K562 (cell line): ENCODE results near the gene MLXIPL. TPM values are rescaled to one million over a fixed set of nuclear protein-coding genes. Genes with fewer than 3 reads are reported as not detected.

ENCODE experiments used
- CBX3 ChIP-seq, 2 experiments: IDR thresholded peaks; 1 replicate in 1 of 2; 2 replicates in 1 of 2; pipeline ENCODE4 v1.6.1; 2012; ENCODE audit warnings: inconsistent platforms in 2 of 2, low read length in 2 of 2, borderline replicate concordance in 1 of 2, control low read depth in 1 of 2
- COPS2 ChIP-seq: fragments of 450-650 bp; conservative IDR thresholded peaks from 2 replicates; pipeline ENCODE4 v1.6.1; 2016; ENCODE audit warnings: mild to moderate bottlenecking, moderate library complexity
- DIDO1 ChIP-seq: fragments of 450-650 bp; IDR thresholded peaks from 2 replicates; pipeline ENCODE4 v1.6.1; 2016; ENCODE audit warnings: low read depth, missing biosample characterization, missing genetic modification characterization
- ESRRA ChIP-seq: fragments of 450-650 bp; IDR thresholded peaks from 2 replicates; pipeline ENCODE4 v1.6.1; 2014; ENCODE audit warnings: low read depth, mild to moderate bottlenecking, moderate library complexity, borderline replicate concordance
- GABPA ChIP-seq: fragments of 200-800 bp; sonication (Bioruptor generic); conservative IDR thresholded peaks from 2 replicates; pipeline ENCODE4 v1.6.1; 2016; ENCODE audit warnings: low read depth, missing genetic modification characterization, missing compliant biosample characterization
- HMG20A ChIP-seq: fragments of 450-650 bp; formaldehyde crosslinking; conservative IDR thresholded peaks from 2 replicates; pipeline ENCODE4 v1.4.0; 2020; ENCODE audit warnings: mild to moderate bottlenecking, mixed read lengths
- KAT8 ChIP-seq: fragments of 450-650 bp; IDR thresholded peaks from 2 replicates; pipeline ENCODE4 v1.6.1; 2016; ENCODE audit warnings: low read depth, mild to moderate bottlenecking
- MECOM ChIP-seq: fragments of 250-450 bp; sonication (Bioruptor Pico); IDR thresholded peaks from 2 replicates; pipeline ENCODE4 v1.8.0; 2022; ENCODE audit warnings: inconsistent platforms
- MXI1 ChIP-seq: IDR thresholded peaks from 2 replicates; pipeline ENCODE4 v1.6.1; 2011; ENCODE audit warnings: low read depth, mild to moderate bottlenecking, improper control_type of control experiment, low read length
- MYC ChIP-seq, 2 experiments: fragments of 250-450 bp in 1 of 2; sonication (Bioruptor Pico) in 1 of 2; IDR thresholded peaks; 2 replicates each; pipeline versions ENCODE4 v1.5.1 to v1.6.1; 2012 to 2021; ENCODE audit warnings: low read depth in 2 of 2, borderline replicate concordance in 1 of 2, improper control_type of control experiment in 1 of 2, low read length in 1 of 2, mild to moderate bottlenecking in 1 of 2, moderate library complexity in 1 of 2
- PHF8 ChIP-seq: fragments of 200-600 bp; sonication (generic); IDR thresholded peaks from 2 replicates; pipeline ENCODE4 v1.6.1; 2012; ENCODE audit warnings: mixed run types, mild to moderate bottlenecking, inconsistent platforms, low read length, moderate library complexity, borderline replicate concordance
- POLR2G ChIP-seq: fragments of 200-400 bp; formaldehyde crosslinking; IDR thresholded peaks from 2 replicates; pipeline ENCODE4 v1.6.1; 2017; ENCODE audit warnings: low read depth, mild to moderate bottlenecking, antibody characterized with exemption, low read length, moderate library complexity
- RBM22 ChIP-seq: fragments of 200-400 bp; formaldehyde crosslinking; IDR thresholded peaks from 2 replicates; pipeline ENCODE4 v1.6.1; 2018; ENCODE audit warnings: low read length, low read depth; ENCODE audit not compliant: poor library complexity, severe bottlenecking
- SETDB1 ChIP-seq: IDR thresholded peaks from one replicate; pipeline ENCODE4 v1.6.1; 2012; ENCODE audit warnings: low read length, control low read depth, inconsistent platforms
- SMARCC2 ChIP-seq: fragments of 450-650 bp; IDR thresholded peaks from 2 replicates; pipeline ENCODE4 v1.6.1; 2017; ENCODE audit warnings: antibody characterized with exemption, moderate library complexity, mild to moderate bottlenecking, low read depth
- SMARCE1 ChIP-seq: fragments of 450-650 bp; IDR thresholded peaks from 2 replicates; pipeline ENCODE4 v1.7.1; 2016; ENCODE audit warnings: mild to moderate bottlenecking
- SNRNP70 ChIP-seq: fragments of 200-400 bp; formaldehyde crosslinking; optimal IDR thresholded peaks from 2 replicates; pipeline ENCODE3; 2017; ENCODE audit warnings: low read depth, low read length
- SPI1 ChIP-seq: IDR thresholded peaks from 2 replicates; pipeline ENCODE4 v1.6.1; 2011; ENCODE audit warnings: low read depth, low read length, control low read depth, borderline replicate concordance
- ZNF324 ChIP-seq: fragments of 250-450 bp; sonication (Bioruptor Pico); IDR thresholded peaks from 2 replicates; pipeline ENCODE4 v1.4.0; 2020; ENCODE audit warnings: mild to moderate bottlenecking
- polyA plus RNA-seq, 8 experiments: library from polyadenylated mRNA; depleted of rRNA in 4 of 8; stranded (reverse) in 5 of 8; unstranded in 3 of 8; fragments of >200 nt; fragmentation: Nextera tagmentation in 2 of 8; fragmentation: Illumina TruSeq in 1 of 8; extraction: Ambion mirVana in 2 of 8; extraction: Trizol in 1 of 8; gene quantifications; 2 replicates each; pipeline versions ENCODE4 v1.2.1 to v1.2.3, GENCODE V29; 2011 to 2014; ENCODE audit warnings: inconsistent platforms in 1 of 8, missing spikeins in 1 of 8
- total RNA-seq, 7 experiments: library from RNA; depleted of rRNA in 6 of 7; stranded (reverse); fragments of >200 nt in 6 of 7; fragmentation: Illumina TruSeq in 2 of 7; extraction: Trizol in 2 of 7; gene quantifications; 2 replicates each; pipeline versions ENCODE4 v1.2.1 to v1.2.3, GENCODE V29; 2011 to 2021; ENCODE audit warnings: low replicate concordance in 1 of 7
- TF ChIP-seq, protein P1 (sequence below): fragments of 200-800 bp; sonication (Bioruptor generic); IDR thresholded peaks from 2 replicates; pipeline ENCODE4 v1.6.1; 2016; ENCODE audit warnings: missing genetic modification characterization, missing compliant biosample characterization
- TF ChIP-seq, protein P2 (sequence below), 3 experiments: IDR thresholded peaks in 2 of 3; conservative IDR thresholded peaks in 1 of 3; 2 replicates each; pipeline ENCODE4 v1.5.1; 2011 to 2012; ENCODE audit warnings: low read length in 3 of 3, mild to moderate bottlenecking in 3 of 3, control low read depth in 2 of 3, improper control_type of control experiment in 1 of 3, inconsistent platforms in 1 of 3, low read depth in 1 of 3, mixed read lengths in 1 of 3, moderate library complexity in 1 of 3; ENCODE audit not compliant: insufficient read depth in 2 of 3

MLXIPL gene
- total and polyA plus RNA-seq, 9 of the 15 experiments (the other 6 are each of a cell fraction or from before 2014, with no cell fraction given), result 0.11 to 18.4 (median 1.4) TPM

DNA sequence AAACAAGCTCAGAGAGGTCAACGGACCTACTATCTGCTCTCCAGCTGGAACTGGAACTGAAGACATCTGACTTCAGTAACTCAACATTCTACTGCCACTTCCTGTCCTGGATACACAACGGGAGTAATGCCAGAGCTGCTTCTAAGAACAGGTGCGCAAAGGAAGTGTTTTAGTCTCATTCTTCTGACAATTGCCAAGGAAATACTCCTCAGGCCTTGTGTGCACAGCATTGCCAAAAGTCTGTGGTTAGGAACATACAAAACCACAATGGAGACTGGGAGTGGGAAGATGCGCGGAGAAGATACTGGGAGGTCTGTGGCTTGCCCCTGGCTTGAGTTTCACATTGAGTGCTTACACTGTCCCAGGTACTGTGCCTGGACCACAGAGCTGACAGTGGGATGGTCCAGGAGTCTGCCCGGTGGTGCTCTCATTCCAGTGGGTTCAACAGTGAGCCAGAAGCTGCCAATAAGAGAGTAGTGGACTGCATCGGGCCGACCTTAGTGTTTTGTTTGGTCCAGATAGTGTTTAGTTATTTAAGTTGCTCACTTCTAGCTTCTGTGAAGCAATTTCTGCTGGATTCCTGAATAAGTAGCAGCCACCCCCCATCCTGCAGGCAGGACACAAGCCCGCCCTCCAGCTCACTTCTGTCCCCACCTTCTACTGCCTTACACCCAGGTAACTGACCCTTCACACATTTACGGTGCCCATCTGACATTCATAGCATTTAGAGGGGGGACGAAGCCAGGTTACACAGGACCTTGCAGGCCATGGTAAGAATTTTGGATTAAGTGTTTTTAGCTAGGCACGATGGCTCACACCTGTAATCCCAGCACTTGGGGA is 56.3 kb downstream of the MLXIPL start (continued):
- TF ChIP-seq MYC (IDR thresholded peaks at IDR 0.05; ENCODE audit: low read depth, low read length), result no peak
- no peak for TF ChIP-seq MYC (CRISPR knock-in tag; IDR thresholded peaks at IDR 0.05; ENCODE audit: borderline replicate concordance, low read depth)
- no peak for TF ChIP-seq POLR2G
- peak; percentile 92; the same call in 1 of the 2 replicates for TF ChIP-seq ESRRA
- TF ChIP-seq CBX3 (IDR thresholded peaks at IDR 0.05; ENCODE audit: borderline replicate concordance in 1 of 2, low read length in 2 of 2), result no peak
- TF ChIP-seq KAT8, result no peak
- TF ChIP-seq SPI1, result 0 out of 2 replicates have a peak, but pooled peaks have one; percentile 1
- TF ChIP-seq DIDO1 (tag), result no peak
- no peak for TF ChIP-seq HMG20A (CRISPR knock-in tag)
- TF ChIP-seq, protein P1, sequence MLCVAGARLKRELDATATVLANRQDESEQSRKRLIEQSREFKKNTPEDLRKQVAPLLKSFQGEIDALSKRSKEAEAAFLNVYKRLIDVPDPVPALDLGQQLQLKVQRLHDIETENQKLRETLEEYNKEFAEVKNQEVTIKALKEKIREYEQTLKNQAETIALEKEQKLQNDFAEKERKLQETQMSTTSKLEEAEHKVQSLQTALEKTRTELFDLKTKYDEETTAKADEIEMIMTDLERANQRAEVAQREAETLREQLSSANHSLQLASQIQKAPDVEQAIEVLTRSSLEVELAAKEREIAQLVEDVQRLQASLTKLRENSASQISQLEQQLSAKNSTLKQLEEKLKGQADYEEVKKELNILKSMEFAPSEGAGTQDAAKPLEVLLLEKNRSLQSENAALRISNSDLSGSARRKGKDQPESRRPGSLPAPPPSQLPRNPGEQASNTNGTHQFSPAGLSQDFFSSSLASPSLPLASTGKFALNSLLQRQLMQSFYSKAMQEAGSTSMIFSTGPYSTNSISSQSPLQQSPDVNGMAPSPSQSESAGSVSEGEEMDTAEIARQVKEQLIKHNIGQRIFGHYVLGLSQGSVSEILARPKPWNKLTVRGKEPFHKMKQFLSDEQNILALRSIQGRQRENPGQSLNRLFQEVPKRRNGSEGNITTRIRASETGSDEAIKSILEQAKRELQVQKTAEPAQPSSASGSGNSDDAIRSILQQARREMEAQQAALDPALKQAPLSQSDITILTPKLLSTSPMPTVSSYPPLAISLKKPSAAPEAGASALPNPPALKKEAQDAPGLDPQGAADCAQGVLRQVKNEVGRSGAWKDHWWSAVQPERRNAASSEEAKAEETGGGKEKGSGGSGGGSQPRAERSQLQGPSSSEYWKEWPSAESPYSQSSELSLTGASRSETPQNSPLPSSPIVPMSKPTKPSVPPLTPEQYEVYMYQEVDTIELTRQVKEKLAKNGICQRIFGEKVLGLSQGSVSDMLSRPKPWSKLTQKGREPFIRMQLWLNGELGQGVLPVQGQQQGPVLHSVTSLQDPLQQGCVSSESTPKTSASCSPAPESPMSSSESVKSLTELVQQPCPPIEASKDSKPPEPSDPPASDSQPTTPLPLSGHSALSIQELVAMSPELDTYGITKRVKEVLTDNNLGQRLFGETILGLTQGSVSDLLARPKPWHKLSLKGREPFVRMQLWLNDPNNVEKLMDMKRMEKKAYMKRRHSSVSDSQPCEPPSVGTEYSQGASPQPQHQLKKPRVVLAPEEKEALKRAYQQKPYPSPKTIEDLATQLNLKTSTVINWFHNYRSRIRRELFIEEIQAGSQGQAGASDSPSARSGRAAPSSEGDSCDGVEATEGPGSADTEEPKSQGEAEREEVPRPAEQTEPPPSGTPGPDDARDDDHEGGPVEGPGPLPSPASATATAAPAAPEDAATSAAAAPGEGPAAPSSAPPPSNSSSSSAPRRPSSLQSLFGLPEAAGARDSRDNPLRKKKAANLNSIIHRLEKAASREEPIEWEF (CRISPR knock-in tag), result no peak
- no peak for TF ChIP-seq MXI1
- TF ChIP-seq SNRNP70, result no peak
- TF ChIP-seq PHF8, result no peak
- TF ChIP-seq SETDB1, result no peak
- TF ChIP-seq SMARCC2, result no peak
- TF ChIP-seq ZNF324 (CRISPR knock-in tag), result no peak
- TF ChIP-seq RBM22, result no peak
- no peak for TF ChIP-seq SMARCE1
- TF ChIP-seq GABPA (tag), result peak; percentile 33; the same call in 1 of the 2 replicates
- TF ChIP-seq, protein P2, sequence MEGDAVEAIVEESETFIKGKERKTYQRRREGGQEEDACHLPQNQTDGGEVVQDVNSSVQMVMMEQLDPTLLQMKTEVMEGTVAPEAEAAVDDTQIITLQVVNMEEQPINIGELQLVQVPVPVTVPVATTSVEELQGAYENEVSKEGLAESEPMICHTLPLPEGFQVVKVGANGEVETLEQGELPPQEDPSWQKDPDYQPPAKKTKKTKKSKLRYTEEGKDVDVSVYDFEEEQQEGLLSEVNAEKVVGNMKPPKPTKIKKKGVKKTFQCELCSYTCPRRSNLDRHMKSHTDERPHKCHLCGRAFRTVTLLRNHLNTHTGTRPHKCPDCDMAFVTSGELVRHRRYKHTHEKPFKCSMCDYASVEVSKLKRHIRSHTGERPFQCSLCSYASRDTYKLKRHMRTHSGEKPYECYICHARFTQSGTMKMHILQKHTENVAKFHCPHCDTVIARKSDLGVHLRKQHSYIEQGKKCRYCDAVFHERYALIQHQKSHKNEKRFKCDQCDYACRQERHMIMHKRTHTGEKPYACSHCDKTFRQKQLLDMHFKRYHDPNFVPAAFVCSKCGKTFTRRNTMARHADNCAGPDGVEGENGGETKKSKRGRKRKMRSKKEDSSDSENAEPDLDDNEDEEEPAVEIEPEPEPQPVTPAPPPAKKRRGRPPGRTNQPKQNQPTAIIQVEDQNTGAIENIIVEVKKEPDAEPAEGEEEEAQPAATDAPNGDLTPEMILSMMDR (IDR thresholded peaks at IDR 0.05 in 2 of 3, conservative IDR thresholded peaks at IDR 0.05 in 1 of 3; ENCODE audit: insufficient read depth in 2 of 3, low read depth in 1 of 3, low read length in 3 of 3), result no peak
- no peak for TF ChIP-seq COPS2
- TF ChIP-seq MECOM (CRISPR knock-in tag), result no peak
